ENCODE data around the gene HDAC2. TPM values are rescaled to one million over a fixed set of nuclear protein-coding genes. Genes with fewer than 3 reads are reported as not detected.

The HDAC2 gene
- total RNA-seq, 1 donor from 2014 or later, result 104 TPM

DNA sequence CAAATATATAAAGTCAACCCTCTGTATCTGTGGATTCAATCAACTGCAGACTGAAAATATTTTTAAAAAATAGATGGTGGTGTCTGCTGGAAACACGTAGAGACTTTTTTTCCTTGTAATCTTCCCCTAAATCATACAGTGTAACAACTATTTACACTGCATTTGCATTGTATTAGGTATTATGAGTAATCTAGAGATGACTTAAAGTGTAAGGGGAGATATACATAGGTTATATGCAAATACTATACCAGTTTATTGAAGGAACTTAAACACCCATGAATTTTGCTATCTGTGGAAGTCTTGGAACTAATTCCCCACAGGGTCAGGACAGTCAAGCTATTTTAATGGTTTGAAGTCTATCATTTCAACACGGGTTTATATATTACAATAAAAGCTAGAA, 10.2 kb downstream of the HDAC2 start:
- no peak overlapping the region for H3K4me3 Mint-ChIP-seq (ENCODE audit: unreplicated experiment)
- TF ChIP-seq, protein P1, sequence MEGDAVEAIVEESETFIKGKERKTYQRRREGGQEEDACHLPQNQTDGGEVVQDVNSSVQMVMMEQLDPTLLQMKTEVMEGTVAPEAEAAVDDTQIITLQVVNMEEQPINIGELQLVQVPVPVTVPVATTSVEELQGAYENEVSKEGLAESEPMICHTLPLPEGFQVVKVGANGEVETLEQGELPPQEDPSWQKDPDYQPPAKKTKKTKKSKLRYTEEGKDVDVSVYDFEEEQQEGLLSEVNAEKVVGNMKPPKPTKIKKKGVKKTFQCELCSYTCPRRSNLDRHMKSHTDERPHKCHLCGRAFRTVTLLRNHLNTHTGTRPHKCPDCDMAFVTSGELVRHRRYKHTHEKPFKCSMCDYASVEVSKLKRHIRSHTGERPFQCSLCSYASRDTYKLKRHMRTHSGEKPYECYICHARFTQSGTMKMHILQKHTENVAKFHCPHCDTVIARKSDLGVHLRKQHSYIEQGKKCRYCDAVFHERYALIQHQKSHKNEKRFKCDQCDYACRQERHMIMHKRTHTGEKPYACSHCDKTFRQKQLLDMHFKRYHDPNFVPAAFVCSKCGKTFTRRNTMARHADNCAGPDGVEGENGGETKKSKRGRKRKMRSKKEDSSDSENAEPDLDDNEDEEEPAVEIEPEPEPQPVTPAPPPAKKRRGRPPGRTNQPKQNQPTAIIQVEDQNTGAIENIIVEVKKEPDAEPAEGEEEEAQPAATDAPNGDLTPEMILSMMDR (IDR thresholded peaks at IDR 0.05), result no peak
- peaks cover 4% of the 10 kb centered on the region for H3K36me3 Mint-ChIP-seq (ENCODE audit: low read depth)
- peaks cover 42% of the 10 kb centered on the region for H3K4me1 Mint-ChIP-seq (ENCODE audit: low read depth)
- no peak overlapping the region for H3K27ac Mint-ChIP-seq (ENCODE audit: unreplicated experiment)
- no peak for DNase-seq (ENCODE audit: low spot score)
- H3K27me3 Mint-ChIP-seq (ENCODE audit: low read depth), result no peaks in the 10 kb centered on the region
- no peaks in the 10 kb centered on the region for H3K9me3 Mint-ChIP-seq (ENCODE audit: low read depth)

DNA sequence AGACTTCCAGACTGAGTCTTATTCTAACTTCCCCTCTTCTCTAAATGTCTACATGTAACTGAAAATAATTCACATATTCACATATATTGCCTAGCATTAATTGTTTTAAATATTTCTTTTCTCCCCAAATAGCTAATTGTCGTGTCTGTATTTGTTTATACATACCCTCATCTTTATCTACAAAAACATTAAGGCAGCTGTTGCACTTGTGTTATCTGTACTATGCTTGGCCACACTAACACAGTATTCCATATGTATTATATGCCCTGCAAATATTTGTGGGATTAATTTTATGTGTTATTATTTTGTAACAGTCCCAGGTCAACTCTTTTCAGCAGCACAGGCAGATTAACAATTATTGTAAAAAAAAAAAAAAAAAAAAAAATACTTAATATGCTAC, 11.7 kb downstream of the HDAC2 start:
- TF ChIP-seq, protein P1 (IDR thresholded peaks at IDR 0.05), result no peak
- Mint-ChIP-seq H3K27me3 (ENCODE audit: low read depth) (no peaks in the 10 kb centered on the region), H3K27ac (ENCODE audit: unreplicated experiment) (no peak overlapping the region), H3K4me3 (ENCODE audit: unreplicated experiment) (no peak overlapping the region), H3K36me3 (ENCODE audit: low read depth) (peaks cover 8% of the 10 kb centered on the region), H3K9me3 (ENCODE audit: low read depth) (no peaks in the 10 kb centered on the region), H3K4me1 (ENCODE audit: low read depth) (peaks cover 37% of the 10 kb centered on the region)
- no peak for DNase-seq (ENCODE audit: low spot score)

DNA sequence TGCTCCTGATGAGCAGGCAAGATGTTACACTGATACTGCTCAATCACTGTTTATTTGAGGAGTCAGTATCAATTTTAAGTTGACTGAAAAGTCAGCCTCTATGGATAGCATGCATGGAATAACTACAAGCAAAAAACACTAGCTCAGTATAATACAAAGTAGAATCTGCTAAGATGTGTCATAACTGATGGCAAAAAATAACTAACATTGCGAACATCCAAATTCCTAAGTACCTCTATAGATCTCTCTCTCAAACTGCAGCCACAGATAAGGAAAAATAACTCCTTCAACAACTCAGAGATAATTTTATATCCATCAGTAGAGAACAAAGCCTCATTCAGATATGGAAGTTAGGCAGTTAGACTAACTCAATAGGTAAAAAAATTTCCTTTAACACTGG, 16.3 kb downstream of the HDAC2 start:
- H3K9me3 Mint-ChIP-seq (ENCODE audit: low read depth), result no peaks in the 10 kb centered on the region
- H3K36me3 Mint-ChIP-seq (ENCODE audit: low read depth), result peaks cover 10% of the 10 kb centered on the region
- TF ChIP-seq, protein P1 (IDR thresholded peaks at IDR 0.05), result no peak
- no peaks in the 10 kb centered on the region for H3K27me3 Mint-ChIP-seq (ENCODE audit: low read depth)
- peak overlapping the region; percentile 28 for H3K27ac Mint-ChIP-seq (ENCODE audit: unreplicated experiment)
- DNase-seq (ENCODE audit: low spot score), result no peak
- no peak overlapping the region for H3K4me3 Mint-ChIP-seq (ENCODE audit: unreplicated experiment)
- peaks cover 35% of the 10 kb centered on the region for H3K4me1 Mint-ChIP-seq (ENCODE audit: low read depth)

DNA sequence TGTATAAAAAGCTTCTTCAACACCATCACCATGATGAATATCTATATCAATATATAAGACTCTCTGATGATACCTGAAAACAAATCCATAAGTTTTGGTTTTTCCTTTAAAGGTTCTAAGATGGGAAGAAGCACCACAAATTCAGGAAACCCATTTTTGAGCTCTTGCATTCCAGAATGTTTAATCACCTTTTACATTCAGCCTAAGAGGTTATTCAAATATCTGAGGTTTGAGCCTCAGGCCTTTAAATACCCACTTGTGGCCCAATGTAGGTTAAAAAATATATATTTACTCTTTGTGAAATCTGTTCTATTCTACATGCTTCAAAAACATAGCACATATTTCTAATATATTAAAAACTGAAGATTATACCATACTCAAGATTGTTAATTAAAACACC, 17.6 kb downstream of the HDAC2 start:
- no peak for DNase-seq (ENCODE audit: low spot score)
- Mint-ChIP-seq H3K27ac (ENCODE audit: unreplicated experiment) (peak overlapping the region; percentile 3), H3K4me1 (ENCODE audit: low read depth) (peaks cover 31% of the 10 kb centered on the region), H3K36me3 (ENCODE audit: low read depth) (peaks cover 10% of the 10 kb centered on the region), H3K27me3 (ENCODE audit: low read depth) (no peaks in the 10 kb centered on the region), H3K9me3 (ENCODE audit: low read depth) (no peaks in the 10 kb centered on the region), H3K4me3 (ENCODE audit: unreplicated experiment) (no peak overlapping the region)
- TF ChIP-seq, protein P1 (IDR thresholded peaks at IDR 0.05), result no peak

DNA sequence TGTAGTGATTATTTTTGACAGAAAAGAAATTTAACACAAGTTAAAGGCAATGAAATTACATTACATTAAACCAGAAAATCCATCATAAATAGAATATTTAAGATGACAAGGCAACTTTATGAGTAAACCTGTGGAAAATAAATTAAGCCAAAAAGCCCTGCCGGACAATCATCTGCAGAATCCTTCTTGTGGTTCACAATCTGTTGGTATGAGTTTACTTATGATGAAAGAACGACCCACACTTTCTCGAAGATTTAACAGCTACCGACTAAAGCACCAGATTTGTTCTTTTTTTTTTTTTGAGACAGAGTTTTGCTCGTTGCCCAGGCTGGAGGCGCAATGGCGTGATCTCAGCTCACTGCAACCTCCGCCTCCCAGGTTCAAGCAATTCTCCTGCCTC, 21.4 kb downstream of the HDAC2 start:
- TF ChIP-seq, protein P1 (IDR thresholded peaks at IDR 0.05), result no peak
- no peak overlapping the region for H3K4me3 Mint-ChIP-seq (ENCODE audit: unreplicated experiment)
- peaks cover 33% of the 10 kb centered on the region for H3K4me1 Mint-ChIP-seq (ENCODE audit: low read depth)
- DNase-seq (ENCODE audit: low spot score), result no peak
- H3K9me3 Mint-ChIP-seq (ENCODE audit: low read depth), result no peaks in the 10 kb centered on the region
- no peaks in the 10 kb centered on the region for H3K27me3 Mint-ChIP-seq (ENCODE audit: low read depth)
- no peak overlapping the region for H3K27ac Mint-ChIP-seq (ENCODE audit: unreplicated experiment)
- H3K36me3 Mint-ChIP-seq (ENCODE audit: low read depth), result peaks cover 11% of the 10 kb centered on the region
